ENCODE measurements around the gene PCDH10.

GRCh38 chr4:133124746-133125145, 24.3 kb upstream of the PCDH10 start:
- TF ChIP-seq, protein P1, sequence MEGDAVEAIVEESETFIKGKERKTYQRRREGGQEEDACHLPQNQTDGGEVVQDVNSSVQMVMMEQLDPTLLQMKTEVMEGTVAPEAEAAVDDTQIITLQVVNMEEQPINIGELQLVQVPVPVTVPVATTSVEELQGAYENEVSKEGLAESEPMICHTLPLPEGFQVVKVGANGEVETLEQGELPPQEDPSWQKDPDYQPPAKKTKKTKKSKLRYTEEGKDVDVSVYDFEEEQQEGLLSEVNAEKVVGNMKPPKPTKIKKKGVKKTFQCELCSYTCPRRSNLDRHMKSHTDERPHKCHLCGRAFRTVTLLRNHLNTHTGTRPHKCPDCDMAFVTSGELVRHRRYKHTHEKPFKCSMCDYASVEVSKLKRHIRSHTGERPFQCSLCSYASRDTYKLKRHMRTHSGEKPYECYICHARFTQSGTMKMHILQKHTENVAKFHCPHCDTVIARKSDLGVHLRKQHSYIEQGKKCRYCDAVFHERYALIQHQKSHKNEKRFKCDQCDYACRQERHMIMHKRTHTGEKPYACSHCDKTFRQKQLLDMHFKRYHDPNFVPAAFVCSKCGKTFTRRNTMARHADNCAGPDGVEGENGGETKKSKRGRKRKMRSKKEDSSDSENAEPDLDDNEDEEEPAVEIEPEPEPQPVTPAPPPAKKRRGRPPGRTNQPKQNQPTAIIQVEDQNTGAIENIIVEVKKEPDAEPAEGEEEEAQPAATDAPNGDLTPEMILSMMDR (conservative IDR thresholded peaks at IDR 0.05 in 1 of 2, IDR thresholded peaks at IDR 0.05 in 1 of 2; ENCODE audit: extremely low read depth in 1 of 2, insufficient read depth in 1 of 2, low read depth in 1 of 2, low read length in 2 of 2) = no peak
- TF ChIP-seq EZH2 (IDR thresholded peaks at IDR 0.05; ENCODE audit: borderline replicate concordance, low read length) = no peak
